ENCODE measurements around the gene CTNND2. TPM values are rescaled to one million over a fixed set of nuclear protein-coding genes. Genes with fewer than 3 reads are reported as not detected.

The CTNND2 gene
- total RNA-seq, 1 experiment from 2014 or later = not detected

DNA sequence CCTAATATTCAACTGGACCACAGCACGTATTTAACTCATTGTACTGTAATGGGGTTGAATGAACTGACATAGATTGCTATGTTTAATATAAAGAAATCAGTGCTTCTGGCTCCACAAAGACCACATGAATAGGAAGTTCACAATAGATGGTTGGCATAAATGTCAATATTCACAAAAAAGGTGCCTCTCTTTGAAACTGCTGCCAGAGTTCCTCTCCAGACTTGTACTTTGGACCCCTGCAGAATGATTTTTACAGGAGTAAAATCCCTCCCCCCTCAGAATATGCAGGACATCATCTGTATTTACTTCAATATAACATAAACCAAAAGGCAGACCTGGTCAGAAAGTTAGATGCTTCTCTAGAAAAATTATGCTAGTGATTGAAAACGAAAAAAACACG lies 634.7 kb downstream of the CTNND2 start:
- H3K27ac Mint-ChIP-seq (ENCODE audit: low read depth, unreplicated experiment) = no peak overlapping the region
- no peaks in the 10 kb centered on the region for H3K4me1 Mint-ChIP-seq (ENCODE audit: insufficient read depth, unreplicated experiment)
- H3K36me3 Mint-ChIP-seq (ENCODE audit: insufficient read depth, unreplicated experiment) = no peaks in the 10 kb centered on the region
- POLR2A ChIA-PET = no interaction called here
- CTCF ChIA-PET = interaction anchor here (1.2 to 3.8 kb wide), 4 partner anchors 51 to 819 kb away, joined by 3 to 30 read pairs (median 10); no protein-coding TSS in a partner anchor
- BruUV-seq (replicated peaks) = no TSS peak
- H3K4me3 Mint-ChIP-seq (ENCODE audit: unreplicated experiment) = no peak overlapping the region
- H3K27me3 Mint-ChIP-seq (ENCODE audit: insufficient read depth, unreplicated experiment) = peaks cover 25% of the 10 kb centered on the region
- no peak for DNase-seq (ENCODE audit: unreplicated experiment)
- intact Hi-C loops (cut with micrococcal nuclease) = loop anchor here (5.0 kb wide), 1 partner anchor 817 kb away; no protein-coding TSS in a partner anchor
- no peak for TF ChIP-seq CTCF (IDR thresholded peaks at IDR 0.05; ENCODE audit: unreplicated experiment)
- H3K9me3 Mint-ChIP-seq (ENCODE audit: unreplicated experiment) = no peaks in the 10 kb centered on the region

- intact Hi-C loops (cut with micrococcal nuclease) = loop anchor here (5.0 kb wide), 1 partner anchor 817 kb away; no protein-coding TSS in a partner anchor
- no peak overlapping the region for H3K4me3 Mint-ChIP-seq (ENCODE audit: unreplicated experiment)
- no peaks in the 10 kb centered on the region for H3K36me3 Mint-ChIP-seq (ENCODE audit: insufficient read depth, unreplicated experiment)
- no peak for DNase-seq (ENCODE audit: unreplicated experiment)
- H3K9me3 Mint-ChIP-seq (ENCODE audit: unreplicated experiment) = no peaks in the 10 kb centered on the region
- ChIA-PET POLR2A (interaction anchor here (0.6 to 0.9 kb wide), 3 partner anchors 9 to 1725 kb away, joined by 3 read pairs; no protein-coding TSS in a partner anchor), CTCF (interaction anchor here (0.5 to 3.8 kb wide), 14 partner anchors 10 to 818 kb away, joined by 3 to 30 read pairs (median 5); no protein-coding TSS in a partner anchor)
- no TSS peak for BruUV-seq (replicated peaks)
- no peak overlapping the region for H3K27ac Mint-ChIP-seq (ENCODE audit: low read depth, unreplicated experiment)
- peaks cover 20% of the 10 kb centered on the region for H3K27me3 Mint-ChIP-seq (ENCODE audit: insufficient read depth, unreplicated experiment)
- TF ChIP-seq CTCF (IDR thresholded peaks at IDR 0.05; ENCODE audit: unreplicated experiment) = no peak
- H3K4me1 Mint-ChIP-seq (ENCODE audit: insufficient read depth, unreplicated experiment) = no peaks in the 10 kb centered on the region
Observed at GRCh38 chr5:11268891-11269290, 635.4 kb downstream of the CTNND2 start.

DNA sequence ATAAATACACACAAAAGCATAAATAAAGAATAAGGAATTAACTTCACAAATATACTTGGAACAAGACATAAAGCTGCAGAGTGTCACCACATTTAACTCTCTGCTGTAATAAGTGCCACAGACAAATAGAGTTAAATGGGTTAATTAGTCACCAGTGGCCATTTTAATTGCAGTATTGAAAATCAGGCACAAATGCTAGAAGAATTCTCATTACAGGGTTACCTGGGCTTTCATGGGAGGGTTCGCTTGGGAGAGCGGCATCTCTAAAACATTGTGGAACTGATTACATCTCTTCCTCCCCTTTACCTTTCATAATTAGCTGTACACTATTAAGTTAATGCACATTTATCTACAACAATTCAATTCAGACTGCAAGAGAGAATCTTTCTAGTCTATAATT lies 637.9 kb downstream of the CTNND2 start:
- BruUV-seq (replicated peaks) = no TSS peak
- no peak for TF ChIP-seq CTCF (IDR thresholded peaks at IDR 0.05; ENCODE audit: unreplicated experiment)
- peaks cover 3% of the 10 kb centered on the region for H3K27me3 Mint-ChIP-seq (ENCODE audit: insufficient read depth, unreplicated experiment)
- CTCF ChIA-PET = interaction anchor here (0.7 to 3.8 kb wide), 28 partner anchors 7 to 757 kb away, joined by 3 to 30 read pairs (median 5); no protein-coding TSS in a partner anchor
- H3K9me3 Mint-ChIP-seq (ENCODE audit: unreplicated experiment) = no peaks in the 10 kb centered on the region
- no peak overlapping the region for H3K4me3 Mint-ChIP-seq (ENCODE audit: unreplicated experiment)
- POLR2A ChIA-PET = no interaction called here
- H3K36me3 Mint-ChIP-seq (ENCODE audit: insufficient read depth, unreplicated experiment) = no peaks in the 10 kb centered on the region
- no peak overlapping the region for H3K27ac Mint-ChIP-seq (ENCODE audit: low read depth, unreplicated experiment)
- intact Hi-C loops (cut with micrococcal nuclease) = loop anchor here (2.0 to 5.0 kb wide), 2 partner anchors 756 to 814 kb away; no protein-coding TSS in a partner anchor
- no peaks in the 10 kb centered on the region for H3K4me1 Mint-ChIP-seq (ENCODE audit: insufficient read depth, unreplicated experiment)
- no peak for DNase-seq (ENCODE audit: unreplicated experiment)

DNA sequence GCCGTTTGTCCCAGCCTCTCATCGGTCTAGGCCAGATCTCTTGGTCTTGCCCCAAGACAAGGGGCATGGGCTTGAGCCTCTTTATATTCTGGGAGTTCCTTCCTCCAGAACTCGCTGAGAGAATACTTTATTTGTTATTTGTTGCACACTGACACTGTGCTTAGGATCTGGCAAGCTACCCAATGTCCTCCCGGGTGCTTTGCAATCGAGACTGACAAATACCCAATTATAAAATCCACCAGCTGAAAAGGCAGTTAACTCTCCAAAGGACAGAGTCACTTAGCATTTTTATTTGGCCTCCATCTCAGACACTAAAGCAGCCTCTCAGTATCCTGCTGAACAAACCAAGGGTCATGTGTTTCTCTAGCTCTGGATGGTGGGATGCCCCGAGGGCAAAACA lies 643.0 kb downstream of the CTNND2 start:
- H3K4me1 Mint-ChIP-seq (ENCODE audit: insufficient read depth, unreplicated experiment) = no peaks in the 10 kb centered on the region
- no peaks in the 10 kb centered on the region for H3K27me3 Mint-ChIP-seq (ENCODE audit: insufficient read depth, unreplicated experiment)
- no TSS peak for BruUV-seq (replicated peaks)
- CTCF ChIA-PET = interaction anchor here (0.6 to 1.6 kb wide), 3 partner anchors 10 to 492 kb away, joined by 3 to 5 read pairs (median 3); no protein-coding TSS in a partner anchor
- H3K27ac Mint-ChIP-seq (ENCODE audit: low read depth, unreplicated experiment) = no peak overlapping the region
- no peak for TF ChIP-seq CTCF (IDR thresholded peaks at IDR 0.05; ENCODE audit: unreplicated experiment)
- no peak overlapping the region for H3K4me3 Mint-ChIP-seq (ENCODE audit: unreplicated experiment)
- DNase-seq (ENCODE audit: unreplicated experiment) = no peak
- H3K36me3 Mint-ChIP-seq (ENCODE audit: insufficient read depth, unreplicated experiment) = no peaks in the 10 kb centered on the region
- POLR2A ChIA-PET = no interaction called here
- H3K9me3 Mint-ChIP-seq (ENCODE audit: unreplicated experiment) = no peaks in the 10 kb centered on the region
- intact Hi-C loops (cut with micrococcal nuclease) = no loop called here

Measured in MCF 10A (cell line).